ENCODE measurements around the gene EHBP1L1.

GRCh38 chr11:65629579-65629978 lies 53.7 kb downstream of the EHBP1L1 start:
- TF ChIP-seq POLR2AphosphoS5 (IDR thresholded peaks at IDR 0.05; ENCODE audit: borderline replicate concordance, low read depth, low read length) (no peak), EZH2 (IDR thresholded peaks at IDR 0.05) (no peak), FOXP2 (optimal IDR thresholded peaks at IDR 0.05; ENCODE audit: control extremely low read depth, extremely low read length, insufficient read depth) (no peak)
